Measurements from ENCODE around the gene GSTM2. TPM values are rescaled to one million over a fixed set of nuclear protein-coding genes. Genes with fewer than 3 reads are reported as not detected.

Gene GSTM2
- total and polyA plus RNA-seq, 2 donors (not counting 3 experiments of a cell fraction or from before 2014, with no cell fraction given), result 21.5 to 23.6 TPM

DNA sequence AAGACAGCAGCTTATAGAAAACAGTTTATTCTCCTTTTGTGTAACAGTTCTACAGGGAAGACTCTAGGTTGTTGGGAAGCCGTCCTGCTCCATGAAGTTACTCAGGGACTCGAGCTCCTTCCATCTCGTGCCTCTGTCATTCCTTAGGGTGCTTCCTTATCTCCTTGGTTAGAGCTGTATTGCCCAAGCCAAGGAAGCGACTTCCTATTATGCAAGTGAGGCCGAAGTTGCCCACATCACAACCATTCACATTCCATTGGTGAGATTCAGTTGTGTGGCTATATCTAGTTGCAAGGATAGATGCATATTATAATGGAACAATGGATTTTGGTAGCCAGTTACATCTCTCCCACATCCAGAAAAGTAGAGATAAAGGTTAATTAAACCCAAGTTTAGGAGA lies 53.2 kb downstream of the GSTM2 start:
- Histone ChIP-seq H3K9me3 (replicated peaks; ENCODE audit: control insufficient read depth, insufficient read depth, low read length) (no peaks in the 10 kb centered on the region), H2AFZ (ENCODE audit: low read depth, low read length) (no peak overlapping the region), H3K4me3 (replicated peaks in 1 of 3; ENCODE audit: insufficient read depth in 1 of 3, low read depth in 1 of 3, low read length in 3 of 3) (no peak overlapping the region), H4K20me1 (replicated peaks; ENCODE audit: control insufficient read depth, extremely low read depth, insufficient read depth, low read length) (no peaks in the 10 kb centered on the region), H3K4me1 (ENCODE audit: control insufficient read depth, extremely low read depth, insufficient read depth, low read length) (peaks cover 8% of the 10 kb centered on the region), H3K27ac (ENCODE audit: insufficient read depth, low read depth, low read length) (no peak overlapping the region), H3K36me3 (ENCODE audit: control insufficient read depth in 2 of 2, extremely low read depth in 1 of 2, insufficient read depth in 2 of 2, low read length in 2 of 2) (no peaks in the 10 kb centered on the region), H3K4me2 (ENCODE audit: insufficient read depth, low read length) (no peak overlapping the region), H3K79me2 (ENCODE audit: control insufficient read depth, insufficient read depth, low read length) (no peaks in the 10 kb centered on the region), H3K27me3 (ENCODE audit: control insufficient read depth in 2 of 2, insufficient read depth in 2 of 2, low read length in 2 of 2) (peaks cover 2 to 5% of the 10 kb centered on the region in 2 experiments), H3K9me1 (replicated peaks; ENCODE audit: control insufficient read depth, extremely low read depth, insufficient read depth, low read length) (no peaks in the 10 kb centered on the region), H3K9ac (replicated peaks; ENCODE audit: extremely low read depth, insufficient read depth, low read length) (no peak overlapping the region)
- FAIRE-seq (no peak), DNase-seq (ENCODE audit: low read depth, low spot score) (no peak)
- CTCF ChIA-PET, result interaction anchor here (1.8 kb wide), 1 partner anchor 53 kb away, joined by 5 read pairs; no protein-coding TSS in a partner anchor
- TF ChIP-seq GATA2 (IDR thresholded peaks at IDR 0.05; ENCODE audit: insufficient read depth, insufficient read length, low read depth, low read length) (no peak), MYC (IDR thresholded peaks at IDR 0.05; ENCODE audit: low read depth, low read length) (no peak), FOS (IDR thresholded peaks at IDR 0.05; ENCODE audit: borderline replicate concordance, insufficient read depth, low read length) (no peak), EZH2 (IDR thresholded peaks at IDR 0.05; ENCODE audit: borderline replicate concordance, low read depth, low read length, severe bottlenecking) (no peak), POLR2AphosphoS5 (IDR thresholded peaks at IDR 0.05; ENCODE audit: insufficient read depth, low read depth, low read length) (no peak), JUN (IDR thresholded peaks at IDR 0.05; ENCODE audit: borderline replicate concordance, insufficient read depth, insufficient read length, low read depth) (no peak), POLR2A (IDR thresholded peaks at IDR 0.05; ENCODE audit: low read depth, low read length) (no peak)
- TF ChIP-seq, protein P1, sequence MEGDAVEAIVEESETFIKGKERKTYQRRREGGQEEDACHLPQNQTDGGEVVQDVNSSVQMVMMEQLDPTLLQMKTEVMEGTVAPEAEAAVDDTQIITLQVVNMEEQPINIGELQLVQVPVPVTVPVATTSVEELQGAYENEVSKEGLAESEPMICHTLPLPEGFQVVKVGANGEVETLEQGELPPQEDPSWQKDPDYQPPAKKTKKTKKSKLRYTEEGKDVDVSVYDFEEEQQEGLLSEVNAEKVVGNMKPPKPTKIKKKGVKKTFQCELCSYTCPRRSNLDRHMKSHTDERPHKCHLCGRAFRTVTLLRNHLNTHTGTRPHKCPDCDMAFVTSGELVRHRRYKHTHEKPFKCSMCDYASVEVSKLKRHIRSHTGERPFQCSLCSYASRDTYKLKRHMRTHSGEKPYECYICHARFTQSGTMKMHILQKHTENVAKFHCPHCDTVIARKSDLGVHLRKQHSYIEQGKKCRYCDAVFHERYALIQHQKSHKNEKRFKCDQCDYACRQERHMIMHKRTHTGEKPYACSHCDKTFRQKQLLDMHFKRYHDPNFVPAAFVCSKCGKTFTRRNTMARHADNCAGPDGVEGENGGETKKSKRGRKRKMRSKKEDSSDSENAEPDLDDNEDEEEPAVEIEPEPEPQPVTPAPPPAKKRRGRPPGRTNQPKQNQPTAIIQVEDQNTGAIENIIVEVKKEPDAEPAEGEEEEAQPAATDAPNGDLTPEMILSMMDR (IDR thresholded peaks at IDR 0.05; ENCODE audit: extremely low read depth in 1 of 2, insufficient read depth in 1 of 2, low read depth in 1 of 2, low read length in 2 of 2), result no peak
- TF ChIP-seq, protein P2, sequence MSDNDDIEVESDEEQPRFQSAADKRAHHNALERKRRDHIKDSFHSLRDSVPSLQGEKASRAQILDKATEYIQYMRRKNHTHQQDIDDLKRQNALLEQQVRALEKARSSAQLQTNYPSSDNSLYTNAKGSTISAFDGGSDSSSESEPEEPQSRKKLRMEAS (IDR thresholded peaks at IDR 0.05; ENCODE audit: insufficient read depth, insufficient read length), result no peak
- dilution Hi-C loops (cut with MboI; ENCODE audit: extremely low pct_ligation_motif_present, low sequenced_read_pairs) (no loop called here), intact Hi-C loops (cut with micrococcal nuclease) (no loop called here)
- POLR2A ChIA-PET, result no interaction called here
- BruUV-seq (replicated peaks), result no TSS peak
